ENCODE measurements around the gene FAM120C.

Gene FAM120C

DNA sequence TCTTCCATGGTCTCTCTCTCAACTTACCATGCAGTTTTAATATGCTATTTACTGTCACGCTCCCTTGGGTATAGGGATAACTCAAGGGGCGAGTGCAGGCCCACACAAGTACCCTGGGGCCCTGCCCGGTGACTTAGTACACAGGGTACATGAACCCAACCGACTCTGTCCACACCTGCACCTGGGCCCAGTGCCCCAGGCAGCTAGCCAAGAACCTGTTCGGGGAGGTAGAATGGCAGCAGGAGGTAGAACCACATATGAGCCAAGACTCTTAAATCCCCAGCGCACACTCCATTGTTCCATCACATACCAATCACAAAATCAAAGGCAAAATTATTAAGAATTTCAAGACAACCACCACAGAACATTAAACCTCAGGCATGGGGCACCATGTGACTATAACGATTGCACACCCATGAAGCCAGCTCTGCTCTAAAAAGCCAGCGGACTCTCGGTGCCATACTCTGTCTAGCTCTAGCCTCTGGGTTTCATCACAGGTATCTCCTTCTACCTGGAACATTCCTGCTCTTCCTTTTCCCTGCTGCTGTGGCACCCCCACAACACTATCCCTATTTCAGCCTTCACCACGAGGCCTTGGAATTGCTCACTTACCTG lies 153.4 kb downstream of the FAM120C start:
- Mint-ChIP-seq H3K4me3 (no peak overlapping the region), H3K9me3 (peaks cover 62% of the 10 kb centered on the region), H3K27me3 (ENCODE audit: low read depth, poor library complexity) (peaks cover 3% of the 10 kb centered on the region), H3K36me3 (ENCODE audit: low read depth) (peaks cover 48% of the 10 kb centered on the region), H3K27ac (no peak overlapping the region), H3K4me1 (no peaks in the 10 kb centered on the region)
- no peak for TF ChIP-seq CTCF (IDR thresholded peaks at IDR 0.05)
- no peak for DNase-seq

- Mint-ChIP-seq H3K36me3 (ENCODE audit: low read depth) (peaks cover 59% of the 10 kb centered on the region), H3K4me3 (no peak overlapping the region), H3K27ac (no peak overlapping the region), H3K4me1 (no peaks in the 10 kb centered on the region), H3K27me3 (ENCODE audit: low read depth, poor library complexity) (peaks cover 3% of the 10 kb centered on the region), H3K9me3 (peaks cover 53% of the 10 kb centered on the region)
- DNase-seq = no peak
- no peak for TF ChIP-seq CTCF (IDR thresholded peaks at IDR 0.05)
These were observed 158.7 kb downstream of the FAM120C start for GRCh38 chrX:54024350-54024749.

Data from nephron progenitor cell (in vitro differentiated cells).